RCC 7860 (cell line): ENCODE results near the gene LRP2BP.

Experiments used
- DNase-seq: peaks from one replicate; pipeline ENCODE4 v3.0.0-alpha.2; 2015; ENCODE audit warnings: low spot score
- FAIRE-seq: peaks from 2 replicates; lab custom pipeline; 2012; peaks lifted over from hg19 to GRCh38; lab: Jason Lieb, UNC

LRP2BP gene

GRCh38 chr4:185395238-185395955, at the start of gene LRP2BP:
TSS of gene LRP2BP (minus strand) at chr4:185395924. CDS start at chr4:185378186, 17,738 bp downstream.
- no peak for FAIRE-seq
- no peak for DNase-seq

- no peak for FAIRE-seq
- no peak for DNase-seq
Measured at GRCh38 chr4:185445209-185445608, 49.5 kb upstream of the LRP2BP start.

DNA sequence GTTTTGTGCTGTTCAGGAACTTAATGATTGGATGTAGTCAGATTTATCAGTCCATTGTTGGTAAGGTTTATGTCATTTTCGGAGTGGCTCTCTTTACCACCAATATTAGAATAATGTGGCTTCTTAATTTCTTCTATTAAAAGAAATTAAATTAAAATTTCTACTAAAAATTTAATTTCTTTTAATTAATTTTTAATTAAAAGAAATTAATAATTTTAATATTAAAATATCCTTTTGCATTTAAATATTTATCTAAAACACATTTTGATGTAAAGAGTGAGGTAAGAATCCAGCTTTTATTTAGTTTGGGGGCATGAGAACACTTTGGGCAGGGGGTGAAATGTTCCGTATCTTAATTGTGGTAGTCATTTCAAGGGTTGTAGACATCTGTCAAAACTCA, 45.8 kb upstream of the LRP2BP start:
- DNase-seq (no peak), FAIRE-seq (no peak)

- FAIRE-seq (no peak), DNase-seq (no peak)
Measured at GRCh38 chr4:185437809-185438208, 42.1 kb upstream of the LRP2BP start.

DNA sequence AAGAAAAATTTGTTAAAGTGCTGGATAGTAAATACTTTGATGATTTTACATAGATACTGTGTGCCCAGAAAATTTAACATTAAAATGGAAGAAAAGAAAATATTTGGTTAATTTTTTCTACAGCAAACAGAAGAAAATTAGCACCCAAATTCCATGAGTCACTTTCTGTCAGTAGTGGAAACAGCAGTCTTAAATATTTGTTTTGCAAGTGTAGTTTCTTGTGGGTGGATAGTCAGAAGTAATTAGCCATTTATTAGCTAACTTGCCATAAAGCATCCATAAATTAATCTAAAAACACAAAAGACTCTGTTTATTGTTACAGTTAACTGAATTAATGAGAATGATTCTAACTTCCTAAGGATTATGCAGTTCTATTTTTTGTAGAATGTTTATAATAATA, 39.7 kb upstream of the LRP2BP start:
- DNase-seq (no peak), FAIRE-seq (no peak)

- no peak for FAIRE-seq
- DNase-seq: no peak
Measured at GRCh38 chr4:185429660-185430059, 33.9 kb upstream of the LRP2BP start.

GRCh38 chr4:185426960-185427688, 31.4 kb upstream of the LRP2BP start:
- no peak for FAIRE-seq
- no peak for DNase-seq

GRCh38 chr4:185425647-185426352, 30.1 kb upstream of the LRP2BP start, which contains the start of gene UFSP2:
TSS of gene UFSP2 (minus strand) at chr4:185425964. CDS start at chr4:185425868, 96 bp downstream.
- DNase-seq (peak; percentile 49), FAIRE-seq (no peak)

DNA sequence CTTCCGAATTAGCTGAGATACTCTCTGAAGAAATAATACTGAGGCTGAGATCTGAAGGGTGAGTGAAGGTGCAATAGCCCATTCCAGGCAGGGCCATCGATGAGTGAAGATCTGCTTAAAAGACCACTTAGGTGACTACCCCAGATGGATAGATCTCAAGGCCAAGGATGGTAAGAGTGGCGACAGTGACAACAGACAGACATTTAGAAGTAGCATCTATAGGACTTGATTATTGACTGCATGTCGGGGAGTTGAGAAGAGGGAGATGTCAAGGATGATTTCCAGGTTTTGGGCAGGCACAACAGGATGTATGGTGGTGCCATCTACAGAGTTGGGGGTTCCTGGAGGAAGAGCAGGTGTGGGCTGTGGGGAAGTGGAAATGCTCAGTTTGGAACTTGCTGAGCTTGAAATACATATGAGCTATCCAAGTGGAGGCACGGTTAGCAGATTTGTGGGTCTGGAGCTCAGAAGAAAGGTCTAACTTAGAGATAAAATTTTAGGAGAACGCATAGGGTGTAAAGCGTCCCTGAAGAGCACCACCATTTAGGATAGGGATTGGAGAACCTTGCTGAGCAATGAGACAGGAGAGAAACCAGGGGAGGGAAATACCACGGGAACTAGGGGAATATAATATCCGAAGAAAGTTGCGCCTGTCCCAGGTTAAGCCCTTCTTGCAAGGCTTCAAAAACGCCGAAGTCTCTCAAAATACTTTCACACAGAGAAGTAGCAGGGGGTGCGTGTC, 29.4 kb upstream of the LRP2BP start:
- FAIRE-seq (no peak), DNase-seq (no peak)

DNA sequence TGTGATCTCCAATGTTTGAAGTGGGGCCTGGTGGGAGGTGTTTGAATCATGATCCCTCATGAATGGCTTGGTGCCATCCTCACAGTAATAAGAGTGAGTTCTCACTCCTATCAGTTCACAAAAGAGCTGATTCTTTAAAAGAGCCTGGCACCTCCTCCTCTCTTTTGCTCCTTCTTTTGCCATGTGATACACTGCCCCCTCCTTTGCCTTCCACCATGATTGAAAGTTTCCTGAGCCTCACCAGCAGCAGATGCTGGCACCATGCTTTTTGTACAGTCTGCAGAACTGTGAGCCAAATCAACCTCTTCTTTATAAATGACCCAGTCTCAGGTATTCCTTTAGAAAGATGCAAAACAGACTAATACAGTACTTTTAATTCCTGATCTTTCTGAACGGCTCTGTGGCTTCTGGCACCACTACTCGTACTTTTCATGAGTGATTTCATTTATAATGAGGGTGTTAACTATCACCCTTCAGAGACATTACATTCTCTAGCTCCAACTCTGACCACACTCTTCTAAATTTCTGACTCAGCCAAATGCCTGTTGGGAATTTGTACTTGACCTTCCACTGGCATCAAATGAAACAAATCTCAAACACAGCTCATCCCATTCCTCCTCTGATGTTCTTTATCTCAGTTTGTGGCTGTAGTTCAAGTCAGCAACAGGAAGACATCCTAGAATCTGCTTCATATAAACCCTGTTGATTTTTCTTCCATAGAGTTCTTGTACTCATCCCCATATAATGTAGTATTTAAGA, 25.8 kb upstream of the LRP2BP start:
- DNase-seq (no peak), FAIRE-seq (no peak)

GRCh38 chr4:185416955-185417354, 21.2 kb upstream of the LRP2BP start:
- DNase-seq (no peak), FAIRE-seq (no peak)

GRCh38 chr4:185412412-185412811, 16.7 kb upstream of the LRP2BP start:
- DNase-seq: no peak
- FAIRE-seq: no peak

DNA sequence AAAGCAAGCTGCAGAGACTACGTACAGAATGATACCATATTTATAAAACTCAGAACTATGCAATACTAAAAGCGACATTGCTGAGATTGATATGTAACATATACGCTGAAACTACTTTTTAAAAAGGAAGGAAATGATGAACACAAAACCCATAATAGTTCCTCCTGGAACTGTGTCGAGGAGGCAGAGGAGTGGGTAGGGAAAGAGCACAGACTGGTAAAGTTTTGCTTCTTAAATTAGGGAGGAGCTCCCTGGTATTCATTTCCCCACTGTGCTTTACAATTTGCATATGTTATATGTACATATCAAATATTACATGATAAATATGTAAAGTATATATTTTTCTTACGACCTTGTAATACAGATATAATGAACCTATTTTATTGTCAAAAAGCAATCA, 16.1 kb upstream of the LRP2BP start:
- no peak for FAIRE-seq
- DNase-seq: no peak

DNA sequence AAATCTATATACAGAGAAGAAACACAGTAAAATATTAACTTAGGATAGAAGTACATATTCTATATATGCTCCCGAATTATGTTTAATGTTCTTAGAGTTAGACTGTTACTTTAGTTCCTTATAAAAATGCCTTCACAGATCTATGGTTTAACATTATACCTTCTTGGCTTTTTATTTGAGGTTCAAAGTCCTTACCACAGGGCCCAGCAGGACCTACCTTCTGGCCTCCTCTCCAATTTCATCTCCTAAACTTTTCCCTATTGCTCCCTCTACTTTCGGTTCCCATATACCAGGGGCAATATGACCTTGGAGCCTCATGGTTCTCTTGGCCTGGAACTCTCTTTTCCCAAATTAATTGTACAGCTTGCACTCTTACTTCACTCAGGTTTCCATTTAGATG, 12.7 kb upstream of the LRP2BP start:
- FAIRE-seq (no peak), DNase-seq (no peak)

DNA sequence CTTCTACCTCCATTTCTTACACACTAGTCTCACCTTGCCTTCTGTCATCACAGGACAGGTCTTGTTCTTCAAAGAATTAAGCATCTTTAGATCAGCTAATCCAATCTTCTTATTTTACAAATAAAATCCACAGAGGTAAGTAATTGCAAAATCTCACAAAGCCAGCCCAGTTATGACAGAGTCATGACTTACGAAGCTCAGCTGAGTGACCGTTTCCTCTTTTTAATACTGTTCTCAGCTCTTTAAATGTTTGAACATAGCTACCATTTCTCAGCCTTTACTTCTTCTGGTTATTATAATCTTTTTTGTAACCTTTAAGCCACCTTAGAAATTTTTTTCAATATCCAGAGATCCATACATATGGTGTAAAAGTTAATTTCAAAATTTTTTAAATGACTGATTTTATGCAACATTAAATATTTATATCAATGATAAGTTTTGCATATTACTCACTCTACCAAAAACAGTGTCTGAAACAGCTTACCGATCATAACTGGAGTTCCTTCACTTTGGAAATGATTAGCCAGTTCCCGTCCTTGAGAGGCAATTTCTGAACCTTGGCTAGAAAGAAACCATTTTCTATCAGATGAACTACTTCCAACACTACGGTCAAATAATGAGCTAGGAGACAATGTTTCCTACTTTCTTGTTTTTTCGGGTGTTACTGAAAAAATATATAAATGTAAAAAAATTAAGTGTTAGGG, 9.7 kb upstream of the LRP2BP start:
- DNase-seq: no peak
- FAIRE-seq: no peak

- FAIRE-seq: no peak
Measured at GRCh38 chr4:185404031-185404430, 8.3 kb upstream of the LRP2BP start.

DNA sequence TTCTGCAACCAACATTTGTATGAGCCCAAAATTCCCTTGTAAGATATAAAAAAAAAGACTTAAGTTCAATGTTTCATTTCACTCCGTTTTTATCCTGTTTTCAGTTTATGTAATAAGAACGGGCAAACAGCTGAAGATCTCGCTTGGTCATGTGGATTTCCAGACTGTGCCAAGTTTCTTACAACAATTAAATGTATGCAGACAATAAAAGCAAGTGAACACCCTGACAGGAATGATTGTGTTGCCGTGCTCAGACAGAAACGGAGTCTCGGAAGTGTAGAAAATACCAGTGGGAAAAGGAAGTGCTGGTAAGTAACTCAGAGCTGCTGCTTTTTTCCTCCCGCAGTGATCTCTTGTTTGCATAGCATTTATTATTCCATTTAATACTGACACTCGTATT, 3.7 kb upstream of the LRP2BP start:
- FAIRE-seq: no peak
- no peak for DNase-seq

More at GRCh38 chr4:185404031-185404430, 8.3 kb upstream of the LRP2BP start:
- DNase-seq: no peak

GRCh38 chr4:185398618-185399017, 2.9 kb upstream of the LRP2BP start:
- FAIRE-seq (no peak), DNase-seq (no peak)

DNA sequence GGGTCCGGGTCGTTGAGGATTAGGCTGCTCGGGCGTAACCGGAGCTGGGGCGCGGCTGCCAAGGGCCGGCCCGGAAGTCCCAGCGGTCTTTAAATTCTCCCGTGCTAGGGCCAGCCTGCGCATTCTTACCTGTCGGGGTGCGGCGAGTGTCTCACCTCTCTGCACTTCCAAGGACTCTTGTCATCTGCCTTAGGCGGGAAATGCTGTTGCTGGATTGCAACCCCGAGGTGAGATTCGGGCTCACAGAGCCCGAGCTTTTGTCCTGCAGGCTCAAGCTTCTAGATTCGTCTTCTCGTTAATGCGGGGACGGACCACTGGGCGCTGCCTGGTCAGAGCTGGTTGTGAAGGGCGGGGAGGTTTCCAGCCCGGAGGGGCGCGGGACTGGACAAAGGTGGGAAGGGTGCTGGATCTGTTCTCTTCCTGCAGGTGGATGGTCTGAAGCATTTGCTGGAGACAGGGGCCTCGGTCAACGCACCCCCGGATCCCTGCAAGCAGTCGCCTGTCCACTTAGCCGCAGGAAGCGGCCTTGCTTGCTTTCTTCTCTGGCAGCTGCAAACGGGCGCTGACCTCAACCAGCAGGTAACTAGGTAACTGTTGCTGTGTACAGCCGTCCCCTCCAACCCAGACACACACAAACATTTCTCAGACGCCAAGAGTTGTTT, 1.1 kb upstream of the LRP2BP start, which contains the start of gene ANKRD37:
ANKRD37 (plus strand) TSS at position 118 of the 662 bp plus-strand sequence; CDS start at position 201, 83 bp downstream.
- FAIRE-seq (no peak), DNase-seq (peak; percentile 8)
